Fibroblast of lung (primary cell): ENCODE measurements around the gene IGF1R. TPM values are rescaled to one million over a fixed set of nuclear protein-coding genes. Genes with fewer than 3 reads are reported as not detected.

ENCODE experiments used
- DNase-seq, 2 donors: peaks; one replicate each; pipeline versions ENCODE4 v3.0.0 to v3.0.0-alpha.2; 2010; ENCODE audit warnings: low read depth in 2 of 2
- H2AFZ ChIP-seq: 2 replicates; pipeline ENCODE4 v1.5.1; 2012; ENCODE audit warnings: low read length, control low read depth, inconsistent platforms
- H3K27ac ChIP-seq: 2 replicates; pipeline ENCODE4 v1.5.1; 2011; ENCODE audit warnings: low read length, control low read depth; ENCODE audit not compliant: insufficient read depth
- H3K27me3 ChIP-seq: 2 replicates; pipeline ENCODE4 v1.5.1; 2011; ENCODE audit warnings: mild to moderate bottlenecking, low read length; ENCODE audit not compliant: control insufficient read depth, insufficient read depth
- H3K36me3 ChIP-seq: 2 replicates; pipeline ENCODE4 v1.5.1; 2011; ENCODE audit warnings: low read length; ENCODE audit not compliant: control insufficient read depth, insufficient read depth
- H3K4me1 ChIP-seq: 2 replicates; pipeline ENCODE4 v1.5.1; 2011; ENCODE audit warnings: low read length; ENCODE audit not compliant: control insufficient read depth, insufficient read depth; ENCODE audit errors: extremely low read depth
- H3K4me2 ChIP-seq: 2 replicates; pipeline ENCODE4 v1.5.1; 2011; ENCODE audit warnings: low read length, control low read depth; ENCODE audit not compliant: insufficient read depth; ENCODE audit errors: extremely low read depth
- H3K4me3 ChIP-seq, 4 experiments: fragments of 200-600 bp in 1 of 4; sonication (generic) in 1 of 4; replicated peaks in 1 of 4; 2 replicates each; pipeline ENCODE4 v1.5.1; 2011 to 2016; ENCODE audit warnings: low read length in 4 of 4, low read depth in 3 of 4, mild to moderate bottlenecking in 3 of 4, control low read depth in 2 of 4, inconsistent platforms in 1 of 4, mixed read lengths in 1 of 4; ENCODE audit not compliant: insufficient read depth in 1 of 4; ENCODE audit errors: control extremely low read depth in 1 of 4
- H3K79me2 ChIP-seq: 2 replicates; pipeline ENCODE4 v1.5.1; 2012; ENCODE audit warnings: mild to moderate bottlenecking, low read length, inconsistent platforms; ENCODE audit not compliant: control insufficient read depth, insufficient read depth
- H3K9ac ChIP-seq: 2 replicates; pipeline ENCODE4 v1.5.1; 2011; ENCODE audit warnings: mild to moderate bottlenecking, low read length, control low read depth; ENCODE audit not compliant: insufficient read depth
- H3K9me3 ChIP-seq: 2 replicates; pipeline ENCODE4 v1.5.1; 2012; ENCODE audit warnings: low read depth, low read length; ENCODE audit not compliant: control insufficient read depth, insufficient read depth
- H4K20me1 ChIP-seq: 2 replicates; pipeline ENCODE4 v1.5.1; 2011; ENCODE audit warnings: low read length; ENCODE audit not compliant: control insufficient read depth, insufficient read depth; ENCODE audit errors: extremely low read depth
- EZH2 ChIP-seq: IDR thresholded peaks from 2 replicates; pipeline ENCODE4 v1.5.1; 2012; ENCODE audit warnings: low read length, control low read depth, mild to moderate bottlenecking; ENCODE audit errors: missing control alignments
- polyA plus RNA-seq, 2 donors: library from polyadenylated mRNA; depleted of rRNA in 1 of 2; stranded (reverse) in 1 of 2; unstranded in 1 of 2; fragments of >200 nt; gene quantifications; 2 replicates each; pipeline ENCODE4 v1.2.1, GENCODE V29; 2011 to 2012; ENCODE audit warnings: missing spikeins in 1 of 2
- total RNA-seq: library from RNA; depleted of rRNA; stranded (reverse); fragments of >200 nt; gene quantifications from 2 replicates; pipeline ENCODE4 v1.2.1, GENCODE V29; 2014
- TF ChIP-seq, protein P1 (sequence below), 2 donors: IDR thresholded peaks in 1 of 2; conservative IDR thresholded peaks in 1 of 2; 1 replicate in 1 of 2; 2 replicates in 1 of 2; pipeline ENCODE4 v1.5.1; 2011 to 2012; ENCODE audit warnings: low read length in 2 of 2, control low read depth in 1 of 2, inconsistent platforms in 1 of 2, low read depth in 1 of 2, mild to moderate bottlenecking in 1 of 2

The IGF1R gene
- total and polyA plus RNA-seq, 2 donors (not counting 1 experiment from before 2014, with no cell fraction given), result 14.6 to 28.6 TPM

- no peaks in the 10 kb centered on the region for H3K4me1 ChIP-seq
- no peaks in the 10 kb centered on the region for H3K27me3 ChIP-seq
- no peak for DNase-seq
- H3K27ac ChIP-seq, result no peak overlapping the region
- no peak overlapping the region for H3K9ac ChIP-seq
- H3K4me3 ChIP-seq, result no peak overlapping the region
- no peaks in the 10 kb centered on the region for H4K20me1 ChIP-seq
- H3K79me2 ChIP-seq, result no peaks in the 10 kb centered on the region
- H3K4me2 ChIP-seq, result no peak overlapping the region
- no peak overlapping the region for H2AFZ ChIP-seq
- no peaks in the 10 kb centered on the region for H3K36me3 ChIP-seq
- TF ChIP-seq, protein P1, sequence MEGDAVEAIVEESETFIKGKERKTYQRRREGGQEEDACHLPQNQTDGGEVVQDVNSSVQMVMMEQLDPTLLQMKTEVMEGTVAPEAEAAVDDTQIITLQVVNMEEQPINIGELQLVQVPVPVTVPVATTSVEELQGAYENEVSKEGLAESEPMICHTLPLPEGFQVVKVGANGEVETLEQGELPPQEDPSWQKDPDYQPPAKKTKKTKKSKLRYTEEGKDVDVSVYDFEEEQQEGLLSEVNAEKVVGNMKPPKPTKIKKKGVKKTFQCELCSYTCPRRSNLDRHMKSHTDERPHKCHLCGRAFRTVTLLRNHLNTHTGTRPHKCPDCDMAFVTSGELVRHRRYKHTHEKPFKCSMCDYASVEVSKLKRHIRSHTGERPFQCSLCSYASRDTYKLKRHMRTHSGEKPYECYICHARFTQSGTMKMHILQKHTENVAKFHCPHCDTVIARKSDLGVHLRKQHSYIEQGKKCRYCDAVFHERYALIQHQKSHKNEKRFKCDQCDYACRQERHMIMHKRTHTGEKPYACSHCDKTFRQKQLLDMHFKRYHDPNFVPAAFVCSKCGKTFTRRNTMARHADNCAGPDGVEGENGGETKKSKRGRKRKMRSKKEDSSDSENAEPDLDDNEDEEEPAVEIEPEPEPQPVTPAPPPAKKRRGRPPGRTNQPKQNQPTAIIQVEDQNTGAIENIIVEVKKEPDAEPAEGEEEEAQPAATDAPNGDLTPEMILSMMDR (conservative IDR thresholded peaks at IDR 0.05 in 1 of 2, IDR thresholded peaks at IDR 0.05 in 1 of 2; ENCODE audit: low read depth in 1 of 2, low read length in 2 of 2), result no peak
- no peak for TF ChIP-seq EZH2
- H3K9me3 ChIP-seq, result peaks cover 2% of the 10 kb centered on the region
Observed at GRCh38 chr15:98834976-98835375, 186.6 kb downstream of the IGF1R start.

- no peak overlapping the region for H3K27ac ChIP-seq
- H2AFZ ChIP-seq, result no peak overlapping the region
- H3K79me2 ChIP-seq, result no peaks in the 10 kb centered on the region
- no peaks in the 10 kb centered on the region for H4K20me1 ChIP-seq
- H3K4me3 ChIP-seq, result no peak overlapping the region
- no peaks in the 10 kb centered on the region for H3K4me1 ChIP-seq
- no peak overlapping the region for H3K9ac ChIP-seq
- H3K27me3 ChIP-seq, result no peaks in the 10 kb centered on the region
- no peaks in the 10 kb centered on the region for H3K9me3 ChIP-seq
- H3K4me2 ChIP-seq, result no peak overlapping the region
- no peak for DNase-seq
- H3K36me3 ChIP-seq, result no peaks in the 10 kb centered on the region
- TF ChIP-seq, protein P1 (conservative IDR thresholded peaks at IDR 0.05 in 1 of 2, IDR thresholded peaks at IDR 0.05 in 1 of 2; ENCODE audit: low read depth in 1 of 2, low read length in 2 of 2), result no peak
- no peak for TF ChIP-seq EZH2
Observed at GRCh38 chr15:98835876-98836275, 187.5 kb downstream of the IGF1R start.

DNA sequence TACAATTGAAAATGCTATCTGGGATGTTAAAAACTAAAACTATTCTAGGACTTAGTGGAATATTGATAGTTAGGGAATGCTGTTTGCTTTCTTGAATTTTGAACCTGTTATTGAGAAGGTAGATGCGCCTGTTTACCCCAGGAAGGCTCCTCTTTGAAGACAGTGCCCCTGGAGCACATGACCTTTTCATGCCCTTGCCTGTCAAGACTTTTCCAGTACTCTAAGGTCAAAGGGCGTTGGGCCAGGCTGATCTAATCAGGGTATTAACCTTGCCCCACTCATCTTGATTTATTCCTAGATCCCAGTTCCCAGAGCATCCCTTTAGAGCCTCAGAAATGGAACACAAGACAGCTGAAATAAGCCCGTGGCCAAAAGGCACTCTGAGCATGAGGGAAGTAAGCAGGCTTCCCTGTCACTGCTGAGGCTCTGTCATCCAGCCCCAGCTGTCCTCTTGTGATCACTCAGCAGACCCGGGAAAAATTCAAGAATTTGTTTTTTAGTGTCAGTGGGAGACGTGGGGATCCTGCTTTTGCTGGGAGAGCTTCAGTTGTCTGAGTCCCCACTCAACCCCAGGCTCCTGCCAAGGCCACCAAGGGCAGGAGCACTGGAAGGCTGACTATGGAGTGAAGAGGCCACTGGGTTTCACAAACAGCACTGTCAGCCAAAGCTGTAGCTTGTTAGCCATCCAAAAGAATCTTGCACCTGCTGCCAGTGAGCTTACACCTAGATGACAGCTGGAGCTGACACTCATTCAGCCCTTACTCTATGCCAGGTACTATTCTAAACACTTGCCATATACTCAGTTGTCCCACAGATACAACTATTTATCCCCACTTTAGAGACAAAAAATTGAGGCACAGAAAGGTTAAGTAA is 190.3 kb downstream of the IGF1R start:
- Histone ChIP-seq H3K27me3 (no peaks in the 10 kb centered on the region), H3K4me1 (no peaks in the 10 kb centered on the region), H2AFZ (no peak overlapping the region), H3K9ac (no peak overlapping the region), H3K79me2 (peaks cover under 1% of the 10 kb centered on the region), H4K20me1 (no peaks in the 10 kb centered on the region), H3K9me3 (no peaks in the 10 kb centered on the region), H3K27ac (no peak overlapping the region), H3K4me2 (no peak overlapping the region), H3K36me3 (no peaks in the 10 kb centered on the region), H3K4me3 (no peak overlapping the region)
- DNase-seq, result no peak
- TF ChIP-seq EZH2, result no peak
- TF ChIP-seq, protein P1 (conservative IDR thresholded peaks at IDR 0.05 in 1 of 2, IDR thresholded peaks at IDR 0.05 in 1 of 2; ENCODE audit: low read depth in 1 of 2, low read length in 2 of 2), result no peak
